Right hindlimb (tissue), 1 donor: ENCODE data around the gene EYS.

Experiments
- DNase-seq: peaks from one replicate; pipeline ENCODE4 v3.0.0-alpha.2; 2018

The EYS gene

GRCh38 chr6:64213697-64214096 lies 1493.3 kb downstream of the EYS start:
- no peak for DNase-seq

GRCh38 chr6:64197246-64197645 lies 1509.8 kb downstream of the EYS start:
- no peak for DNase-seq

DNA sequence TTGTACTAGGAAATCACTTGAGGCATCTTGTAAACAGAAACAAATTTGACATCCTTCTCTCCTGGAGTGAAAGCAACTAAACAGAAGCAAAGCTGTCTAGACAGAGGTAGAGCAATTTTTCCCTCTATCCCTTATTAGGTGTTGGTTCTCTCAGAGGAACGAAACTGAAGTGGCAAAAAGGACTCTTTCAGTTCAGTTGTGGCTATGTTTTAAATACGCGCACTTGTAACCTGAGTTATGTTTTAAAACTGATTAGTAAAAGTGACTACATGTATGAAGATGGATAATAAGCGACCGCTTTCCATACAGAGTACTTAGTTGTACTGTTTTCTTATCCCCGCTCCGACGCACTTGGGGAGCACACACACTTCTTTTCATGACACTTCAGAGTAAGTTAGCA lies 1520.4 kb downstream of the EYS start:
- no peak for DNase-seq

DNA sequence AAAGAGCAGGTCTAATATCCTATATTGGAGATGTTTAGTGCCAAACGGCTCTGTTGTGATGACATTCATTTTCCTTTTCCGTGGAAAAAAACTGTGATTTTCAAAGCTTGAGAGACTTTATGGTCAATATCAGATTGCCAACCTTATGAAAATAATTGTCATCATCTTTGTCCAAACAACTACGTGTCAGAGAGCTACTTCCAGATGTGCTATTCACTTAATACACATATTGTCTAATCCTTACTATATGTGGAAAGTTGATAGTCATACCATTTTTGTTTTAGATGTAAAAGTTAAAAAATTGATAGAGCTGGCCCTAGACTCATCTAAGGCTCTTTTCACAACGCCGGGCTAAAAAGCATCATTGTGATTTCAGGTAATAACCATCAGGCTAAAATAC lies 1521.4 kb downstream of the EYS start:
- DNase-seq: no peak

GRCh38 chr6:64175296-64175695 lies 1531.7 kb downstream of the EYS start:
- no peak for DNase-seq

GRCh38 chr6:64170316-64170715 lies 1536.7 kb downstream of the EYS start:
- no peak for DNase-seq

DNA sequence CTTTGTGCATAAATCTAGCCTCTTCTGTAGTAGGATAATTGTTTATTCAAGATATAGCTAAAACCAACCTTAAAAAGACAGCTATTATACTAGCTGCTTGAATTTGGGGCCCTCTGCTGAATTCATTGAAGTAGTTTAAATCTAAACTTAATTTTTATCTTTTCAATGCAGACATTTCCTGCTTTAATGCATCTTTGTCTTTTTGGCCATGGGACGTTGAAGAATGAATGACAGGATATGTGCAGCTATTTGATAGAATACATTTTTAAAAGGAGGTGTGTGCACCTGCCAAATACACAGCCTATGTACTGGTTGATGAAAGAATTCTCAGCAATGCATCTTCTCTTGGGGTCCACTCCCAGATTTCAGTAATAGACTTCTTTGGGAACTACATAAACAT lies 1546.5 kb downstream of the EYS start:
- DNase-seq: no peak

DNA sequence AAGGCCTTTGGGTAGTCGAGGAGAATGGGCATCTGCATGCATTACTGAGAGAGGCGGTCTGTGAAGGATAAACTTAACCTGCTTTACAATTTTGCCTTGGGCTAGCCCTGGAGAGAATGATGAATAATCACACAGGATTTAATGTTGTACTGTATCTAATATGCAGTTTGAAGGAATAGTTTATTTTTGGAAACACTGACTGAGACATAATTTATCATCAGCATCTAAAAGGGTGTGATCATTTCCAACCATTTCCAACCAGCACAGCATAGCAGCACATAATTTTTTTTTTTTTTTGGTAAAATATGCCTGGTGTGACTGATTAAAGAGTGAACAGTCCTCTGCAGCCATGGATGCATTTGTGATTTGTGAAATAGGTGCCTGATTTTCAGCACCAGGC lies 1552.0 kb downstream of the EYS start:
- DNase-seq: no peak

DNA sequence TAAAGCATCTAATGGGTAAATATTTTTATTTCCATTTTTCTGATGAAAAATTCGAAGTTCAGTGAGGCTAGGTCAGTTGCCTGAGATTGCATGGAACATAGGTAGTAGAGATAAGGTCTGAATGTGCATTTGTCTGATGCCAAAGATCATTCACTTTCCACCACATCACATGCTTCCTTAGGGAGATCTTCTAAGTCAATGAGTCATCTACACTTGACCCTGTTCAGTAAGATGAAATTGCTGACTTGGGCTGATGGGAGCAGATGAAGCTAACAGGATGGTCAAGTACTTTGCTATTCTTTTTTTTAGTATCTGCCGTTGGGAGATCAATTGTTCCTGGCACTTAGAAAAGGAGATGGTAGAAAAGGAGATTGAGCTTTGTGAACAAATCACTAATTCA lies 1560.2 kb downstream of the EYS start:
- DNase-seq: no peak

DNA sequence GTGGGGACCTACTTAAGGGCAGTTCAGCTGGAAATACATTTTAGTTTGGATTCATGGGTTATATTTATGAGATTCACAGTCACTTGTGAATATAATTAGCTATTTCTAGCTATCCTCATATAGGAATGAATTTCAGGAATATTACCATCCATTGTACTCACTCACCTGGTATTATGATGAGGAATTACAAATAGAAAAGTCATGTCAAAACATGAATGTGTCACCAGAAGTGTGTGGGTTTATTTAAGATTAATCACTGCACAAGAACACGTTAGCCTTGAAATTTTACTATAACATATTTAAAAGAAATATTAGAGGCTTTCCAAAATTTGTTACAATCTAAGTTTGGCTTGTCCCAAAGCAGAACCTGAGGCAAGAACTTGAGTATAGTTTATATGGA lies 1560.9 kb downstream of the EYS start:
- DNase-seq: no peak

DNA sequence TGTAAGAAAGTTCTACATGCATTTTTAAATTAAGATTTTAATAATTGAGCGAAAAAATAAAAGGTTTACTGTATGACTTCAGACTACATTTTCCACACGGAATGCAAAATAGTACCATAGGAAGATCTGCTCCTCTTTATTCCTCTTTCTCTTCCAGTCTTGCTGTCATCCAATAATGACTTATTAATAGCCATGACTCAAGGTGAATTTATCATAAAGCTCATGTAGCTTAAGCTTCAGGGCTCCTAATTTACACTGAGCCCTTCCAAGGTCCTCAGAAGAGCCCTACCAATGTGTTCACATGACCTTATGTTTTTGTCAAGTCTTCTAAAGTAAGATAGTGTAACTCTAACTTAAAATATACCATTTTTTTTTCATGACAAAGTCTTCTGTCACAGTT lies 1561.4 kb downstream of the EYS start:
- no peak for DNase-seq

- DNase-seq: no peak
These were observed 1563.9 kb downstream of the EYS start for GRCh38 chr6:64143101-64143500.

GRCh38 chr6:64141680-64142079 lies 1565.3 kb downstream of the EYS start:
- DNase-seq: no peak

- DNase-seq: no peak
These were observed 1578.6 kb downstream of the EYS start for GRCh38 chr6:64128301-64129024.

- no peak for DNase-seq
These were observed 1583.0 kb downstream of the EYS start for GRCh38 chr6:64123761-64124633.

- no peak for DNase-seq
These were observed 1584.2 kb downstream of the EYS start for GRCh38 chr6:64122712-64123375.

- no peak for DNase-seq
These were observed 1585.9 kb downstream of the EYS start for GRCh38 chr6:64121011-64121565.

DNA sequence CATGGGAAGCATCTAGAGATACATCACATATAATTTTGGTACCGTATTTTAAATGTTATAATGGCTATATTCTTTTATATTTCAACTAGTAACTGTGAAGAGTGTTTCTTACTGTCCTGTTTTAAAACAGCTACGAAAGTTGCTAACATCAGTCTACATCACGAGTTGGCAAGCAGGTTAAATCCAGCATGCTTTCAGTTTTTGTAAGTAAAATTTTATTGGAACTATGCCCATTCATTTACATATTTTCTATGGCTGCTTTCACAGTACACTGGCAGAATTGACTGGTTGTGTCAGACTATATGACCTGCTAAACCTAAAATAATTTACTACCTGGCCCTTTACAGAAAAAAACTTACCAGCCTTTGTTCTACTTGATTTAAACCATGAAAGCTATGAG lies 1593.3 kb downstream of the EYS start:
- DNase-seq: no peak

DNA sequence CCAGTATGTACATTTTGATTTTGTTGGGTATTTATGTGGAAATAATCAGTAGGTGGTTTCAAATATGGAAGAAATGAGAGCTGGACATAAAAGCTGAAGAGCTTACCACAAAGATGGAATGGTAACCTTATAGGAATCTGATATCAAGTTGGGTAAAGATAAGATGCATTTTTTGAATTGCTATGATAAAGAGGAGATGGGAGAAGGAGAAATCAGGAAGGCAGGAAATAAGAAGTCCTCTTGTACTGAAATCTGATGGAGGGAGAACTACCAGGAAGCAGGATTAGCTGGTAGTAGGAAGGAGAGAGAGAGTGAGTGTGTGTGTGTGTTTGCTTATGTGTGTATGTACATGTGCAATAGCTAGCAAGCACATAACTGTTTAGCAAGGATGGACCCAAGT lies 1603.0 kb downstream of the EYS start:
- DNase-seq: no peak

GRCh38 chr6:64103480-64103879 lies 1603.5 kb downstream of the EYS start:
- no peak for DNase-seq

GRCh38 chr6:64100702-64101303 lies 1606.2 kb downstream of the EYS start:
- no peak for DNase-seq

DNA sequence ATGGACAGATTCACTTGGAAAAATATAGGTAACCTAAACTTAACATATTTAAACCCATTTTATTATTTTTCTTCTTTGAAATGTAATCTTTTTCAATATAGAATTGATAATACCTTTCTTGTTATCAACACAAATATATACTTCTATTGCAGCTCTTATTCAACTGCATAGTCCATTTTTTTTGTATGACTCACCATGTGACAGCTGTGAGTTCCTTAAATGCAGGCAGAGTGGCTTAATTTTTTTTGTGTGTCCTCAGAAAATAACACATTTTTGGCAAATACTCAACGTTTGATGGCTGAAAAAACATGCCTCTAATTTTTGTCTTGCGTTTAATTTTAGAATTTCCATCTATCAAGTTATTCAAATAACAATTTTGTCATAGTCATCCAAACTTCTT lies 1616.7 kb downstream of the EYS start:
- no peak for DNase-seq

- DNase-seq: no peak
These were observed 1621.9 kb downstream of the EYS start for GRCh38 chr6:64085126-64085525.
